ENCODE data around the gene FAM180A.

DNA sequence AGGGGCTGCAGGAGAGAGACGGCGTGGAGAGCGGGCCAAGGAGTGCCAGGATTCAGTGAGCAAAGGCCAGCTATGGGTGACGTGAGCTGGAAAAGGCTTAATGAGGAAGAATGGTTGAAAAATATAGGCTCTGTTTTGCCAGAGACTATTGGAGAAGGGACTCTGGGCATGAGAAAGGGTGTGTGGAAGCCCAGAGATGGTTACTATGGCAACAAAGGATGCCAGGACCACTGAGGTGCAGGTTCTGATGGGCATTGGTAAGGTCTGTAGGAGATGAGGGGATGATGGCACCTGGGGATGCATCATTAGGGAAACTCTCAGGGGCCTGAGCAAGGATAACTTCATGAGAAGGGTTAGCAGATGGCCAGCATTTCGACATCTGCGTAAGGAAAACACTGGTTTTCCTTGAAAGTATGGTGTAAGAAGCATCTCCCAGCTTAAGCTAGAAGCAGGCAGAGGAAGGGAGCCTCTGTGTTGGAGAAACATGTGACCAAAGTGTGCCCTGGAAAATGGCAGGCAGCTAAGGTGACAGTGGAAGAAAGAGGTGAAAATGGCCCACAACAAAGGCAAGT lies 21.6 kb upstream of the FAM180A start:
- TF ChIP-seq, protein P1, sequence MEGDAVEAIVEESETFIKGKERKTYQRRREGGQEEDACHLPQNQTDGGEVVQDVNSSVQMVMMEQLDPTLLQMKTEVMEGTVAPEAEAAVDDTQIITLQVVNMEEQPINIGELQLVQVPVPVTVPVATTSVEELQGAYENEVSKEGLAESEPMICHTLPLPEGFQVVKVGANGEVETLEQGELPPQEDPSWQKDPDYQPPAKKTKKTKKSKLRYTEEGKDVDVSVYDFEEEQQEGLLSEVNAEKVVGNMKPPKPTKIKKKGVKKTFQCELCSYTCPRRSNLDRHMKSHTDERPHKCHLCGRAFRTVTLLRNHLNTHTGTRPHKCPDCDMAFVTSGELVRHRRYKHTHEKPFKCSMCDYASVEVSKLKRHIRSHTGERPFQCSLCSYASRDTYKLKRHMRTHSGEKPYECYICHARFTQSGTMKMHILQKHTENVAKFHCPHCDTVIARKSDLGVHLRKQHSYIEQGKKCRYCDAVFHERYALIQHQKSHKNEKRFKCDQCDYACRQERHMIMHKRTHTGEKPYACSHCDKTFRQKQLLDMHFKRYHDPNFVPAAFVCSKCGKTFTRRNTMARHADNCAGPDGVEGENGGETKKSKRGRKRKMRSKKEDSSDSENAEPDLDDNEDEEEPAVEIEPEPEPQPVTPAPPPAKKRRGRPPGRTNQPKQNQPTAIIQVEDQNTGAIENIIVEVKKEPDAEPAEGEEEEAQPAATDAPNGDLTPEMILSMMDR (conservative IDR thresholded peaks at IDR 0.05; ENCODE audit: low read depth in 2 of 2) = no peak
- TF ChIP-seq JUNB (IDR thresholded peaks at IDR 0.05; ENCODE audit: unreplicated experiment) (no peak), POLR2AphosphoS5 (IDR thresholded peaks at IDR 0.05; ENCODE audit: low read depth) (no peak), EZH2phosphoT487 (IDR thresholded peaks at IDR 0.05; ENCODE audit: unreplicated experiment) (no peak), EZH2 (IDR thresholded peaks at IDR 0.05; ENCODE audit: low read depth, unreplicated experiment) (no peak)
- TF ChIP-seq, protein P2, sequence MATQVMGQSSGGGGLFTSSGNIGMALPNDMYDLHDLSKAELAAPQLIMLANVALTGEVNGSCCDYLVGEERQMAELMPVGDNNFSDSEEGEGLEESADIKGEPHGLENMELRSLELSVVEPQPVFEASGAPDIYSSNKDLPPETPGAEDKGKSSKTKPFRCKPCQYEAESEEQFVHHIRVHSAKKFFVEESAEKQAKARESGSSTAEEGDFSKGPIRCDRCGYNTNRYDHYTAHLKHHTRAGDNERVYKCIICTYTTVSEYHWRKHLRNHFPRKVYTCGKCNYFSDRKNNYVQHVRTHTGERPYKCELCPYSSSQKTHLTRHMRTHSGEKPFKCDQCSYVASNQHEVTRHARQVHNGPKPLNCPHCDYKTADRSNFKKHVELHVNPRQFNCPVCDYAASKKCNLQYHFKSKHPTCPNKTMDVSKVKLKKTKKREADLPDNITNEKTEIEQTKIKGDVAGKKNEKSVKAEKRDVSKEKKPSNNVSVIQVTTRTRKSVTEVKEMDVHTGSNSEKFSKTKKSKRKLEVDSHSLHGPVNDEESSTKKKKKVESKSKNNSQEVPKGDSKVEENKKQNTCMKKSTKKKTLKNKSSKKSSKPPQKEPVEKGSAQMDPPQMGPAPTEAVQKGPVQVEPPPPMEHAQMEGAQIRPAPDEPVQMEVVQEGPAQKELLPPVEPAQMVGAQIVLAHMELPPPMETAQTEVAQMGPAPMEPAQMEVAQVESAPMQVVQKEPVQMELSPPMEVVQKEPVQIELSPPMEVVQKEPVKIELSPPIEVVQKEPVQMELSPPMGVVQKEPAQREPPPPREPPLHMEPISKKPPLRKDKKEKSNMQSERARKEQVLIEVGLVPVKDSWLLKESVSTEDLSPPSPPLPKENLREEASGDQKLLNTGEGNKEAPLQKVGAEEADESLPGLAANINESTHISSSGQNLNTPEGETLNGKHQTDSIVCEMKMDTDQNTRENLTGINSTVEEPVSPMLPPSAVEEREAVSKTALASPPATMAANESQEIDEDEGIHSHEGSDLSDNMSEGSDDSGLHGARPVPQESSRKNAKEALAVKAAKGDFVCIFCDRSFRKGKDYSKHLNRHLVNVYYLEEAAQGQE (IDR thresholded peaks at IDR 0.05; ENCODE audit: unreplicated experiment) = no peak
